ENCODE results near the gene TBPL2.

Gene TBPL2

DNA sequence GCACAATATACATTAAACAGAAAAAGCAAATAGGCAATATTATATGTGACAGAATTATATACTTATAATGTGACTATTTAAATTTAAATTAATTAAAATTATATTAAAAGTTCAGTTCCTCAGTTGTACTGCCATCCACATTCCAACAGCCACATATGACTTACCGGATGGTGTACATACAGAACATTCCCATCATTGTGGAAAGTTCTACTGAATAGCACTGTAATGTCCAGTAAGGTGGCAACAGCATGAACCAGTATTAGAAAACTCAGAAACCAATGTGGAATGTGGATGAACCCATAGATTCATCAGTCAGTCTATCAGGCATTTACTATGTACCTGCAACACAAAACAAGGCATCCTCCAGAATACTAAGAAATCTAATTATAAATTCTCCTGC lies 41.2 kb downstream of the TBPL2 start:
- H3K4me3 ChIP-seq (replicated peaks; ENCODE audit: low read depth, low read length): no peak overlapping the region
- TF ChIP-seq, protein P1, sequence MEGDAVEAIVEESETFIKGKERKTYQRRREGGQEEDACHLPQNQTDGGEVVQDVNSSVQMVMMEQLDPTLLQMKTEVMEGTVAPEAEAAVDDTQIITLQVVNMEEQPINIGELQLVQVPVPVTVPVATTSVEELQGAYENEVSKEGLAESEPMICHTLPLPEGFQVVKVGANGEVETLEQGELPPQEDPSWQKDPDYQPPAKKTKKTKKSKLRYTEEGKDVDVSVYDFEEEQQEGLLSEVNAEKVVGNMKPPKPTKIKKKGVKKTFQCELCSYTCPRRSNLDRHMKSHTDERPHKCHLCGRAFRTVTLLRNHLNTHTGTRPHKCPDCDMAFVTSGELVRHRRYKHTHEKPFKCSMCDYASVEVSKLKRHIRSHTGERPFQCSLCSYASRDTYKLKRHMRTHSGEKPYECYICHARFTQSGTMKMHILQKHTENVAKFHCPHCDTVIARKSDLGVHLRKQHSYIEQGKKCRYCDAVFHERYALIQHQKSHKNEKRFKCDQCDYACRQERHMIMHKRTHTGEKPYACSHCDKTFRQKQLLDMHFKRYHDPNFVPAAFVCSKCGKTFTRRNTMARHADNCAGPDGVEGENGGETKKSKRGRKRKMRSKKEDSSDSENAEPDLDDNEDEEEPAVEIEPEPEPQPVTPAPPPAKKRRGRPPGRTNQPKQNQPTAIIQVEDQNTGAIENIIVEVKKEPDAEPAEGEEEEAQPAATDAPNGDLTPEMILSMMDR (IDR thresholded peaks at IDR 0.05; ENCODE audit: low read length, missing control alignments): no peak
- DNase-seq (ENCODE audit: low read depth): no peak

DNA sequence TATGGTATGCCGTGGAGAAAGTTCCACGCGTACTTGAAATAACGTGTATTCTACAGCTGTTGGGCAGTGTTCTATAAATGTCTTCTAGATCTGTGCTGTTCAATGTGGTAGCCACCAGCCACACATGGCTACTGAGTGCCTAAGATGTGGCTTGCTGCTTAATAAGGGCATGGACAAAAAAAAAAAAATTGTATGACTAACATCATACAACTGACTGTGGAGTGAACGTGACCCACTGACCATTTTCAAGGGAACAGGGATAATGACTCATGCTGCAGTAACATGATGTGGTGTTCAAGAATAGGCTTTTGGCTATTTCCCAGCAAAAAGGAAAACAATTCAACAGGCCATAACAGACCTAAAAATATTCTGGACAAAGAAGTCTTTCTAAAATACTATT lies 41.7 kb downstream of the TBPL2 start:
- no peak overlapping the region for H3K4me3 ChIP-seq (replicated peaks; ENCODE audit: low read depth, low read length)
- TF ChIP-seq, protein P1 (IDR thresholded peaks at IDR 0.05; ENCODE audit: low read length, missing control alignments): no peak
- peak; percentile 98 for DNase-seq (ENCODE audit: low read depth)

DNA sequence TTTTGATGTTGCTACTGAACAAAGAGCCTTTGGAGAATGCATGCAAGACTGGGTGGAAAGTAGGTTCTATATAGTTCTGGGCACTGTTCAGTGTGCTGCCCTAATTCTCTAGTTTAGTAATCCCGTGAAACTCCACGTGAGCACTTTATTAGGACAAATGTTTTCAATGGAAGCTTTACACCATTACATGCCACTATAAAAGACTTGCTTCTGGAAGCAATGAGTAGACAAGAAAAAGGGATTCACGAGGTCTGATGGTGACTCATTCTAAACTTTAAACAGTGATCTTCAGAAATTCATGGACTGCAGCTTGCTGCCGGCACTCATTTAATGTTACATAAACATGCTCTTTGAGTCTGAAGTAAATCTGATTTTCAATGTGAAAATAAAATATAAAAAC lies 51.1 kb downstream of the TBPL2 start:
- no peak overlapping the region for H3K4me3 ChIP-seq (replicated peaks; ENCODE audit: low read depth, low read length)
- DNase-seq (ENCODE audit: low read depth): peak; percentile 34
- TF ChIP-seq, protein P1 (IDR thresholded peaks at IDR 0.05; ENCODE audit: low read length, missing control alignments): no peak

DNA sequence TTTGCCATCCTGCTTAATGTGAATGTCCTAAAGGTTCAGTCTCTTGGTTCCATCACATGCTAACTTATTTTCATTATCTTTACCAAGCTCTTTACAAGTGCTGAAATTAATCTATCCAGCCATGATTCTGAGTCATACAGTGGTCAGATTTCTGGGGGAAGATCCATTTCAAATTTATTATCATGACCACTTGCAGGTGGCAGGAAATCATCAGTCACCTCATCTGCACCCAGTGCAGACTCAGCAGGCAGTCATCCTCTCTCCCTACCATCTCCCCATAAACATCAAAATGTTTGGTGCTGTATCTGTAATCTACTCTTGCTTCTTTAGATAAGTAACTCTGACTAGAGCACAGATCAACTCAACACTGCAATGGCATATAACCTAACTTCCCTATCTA lies 52.3 kb downstream of the TBPL2 start:
- no peak for DNase-seq (ENCODE audit: low read depth)
- TF ChIP-seq, protein P1 (IDR thresholded peaks at IDR 0.05; ENCODE audit: low read length, missing control alignments): no peak
- no peak overlapping the region for H3K4me3 ChIP-seq (replicated peaks; ENCODE audit: low read depth, low read length)

DNA sequence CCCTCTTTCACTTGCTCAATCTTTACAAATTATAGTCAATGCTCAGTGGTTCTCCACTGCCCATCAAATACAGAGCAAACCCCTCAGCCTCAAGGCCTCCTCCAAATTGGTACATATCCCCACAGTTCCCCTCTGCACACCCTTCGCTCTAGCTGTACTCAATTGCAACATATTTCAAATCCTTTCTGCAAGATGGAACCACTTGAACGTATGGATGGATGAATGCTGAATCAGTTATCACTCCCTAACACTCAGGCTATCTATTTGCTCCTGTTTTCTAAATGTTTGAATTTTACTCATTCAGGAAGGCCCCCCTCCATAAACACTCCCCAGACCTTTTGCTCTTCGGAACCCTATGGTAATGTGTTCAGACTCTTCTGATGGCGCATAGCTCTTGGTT lies 53.3 kb downstream of the TBPL2 start:
- DNase-seq (ENCODE audit: low read depth): no peak
- no peak overlapping the region for H3K4me3 ChIP-seq (replicated peaks; ENCODE audit: low read depth, low read length)
- TF ChIP-seq, protein P1 (IDR thresholded peaks at IDR 0.05; ENCODE audit: low read length, missing control alignments): no peak

DNA sequence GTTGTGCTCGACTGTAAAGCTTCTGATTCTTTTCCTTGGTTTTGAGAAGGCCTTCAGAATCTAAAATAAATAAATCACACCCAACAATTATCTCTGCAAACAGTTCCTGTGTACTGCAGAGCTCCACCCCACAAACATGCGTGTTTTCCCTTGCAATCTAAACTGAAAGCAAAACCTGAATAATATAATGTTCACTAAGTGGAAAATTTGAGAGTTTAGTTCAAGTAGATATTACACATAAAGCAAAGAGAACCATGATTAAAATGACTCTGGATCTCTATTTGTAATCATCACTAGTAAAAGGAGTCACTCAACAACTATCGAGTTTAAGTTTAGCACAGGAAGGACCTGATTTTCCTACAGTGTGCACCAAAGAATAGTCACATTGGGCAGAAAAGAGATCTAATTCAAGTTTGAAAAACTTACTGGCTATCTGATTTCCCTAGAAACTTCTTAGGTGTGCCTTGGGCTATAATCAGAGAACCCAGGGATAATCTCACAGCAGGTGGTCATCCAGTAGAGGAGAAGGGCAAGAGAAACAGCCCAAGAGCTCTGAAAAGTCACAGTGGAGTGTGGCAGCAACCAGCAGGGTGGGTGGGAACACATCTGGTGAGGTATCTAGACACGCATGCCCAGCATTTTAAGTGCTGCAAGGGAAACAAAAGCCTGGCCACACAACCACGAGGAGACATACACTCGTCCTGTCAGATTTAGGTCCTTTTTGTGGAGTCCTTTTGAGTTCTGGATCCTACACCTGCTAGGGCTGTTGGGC lies 54.2 kb downstream of the TBPL2 start:
- TF ChIP-seq, protein P1 (IDR thresholded peaks at IDR 0.05; ENCODE audit: low read length, missing control alignments): no peak
- no peak overlapping the region for H3K4me3 ChIP-seq (replicated peaks; ENCODE audit: low read depth, low read length)
- no peak for DNase-seq (ENCODE audit: low read depth)

DNA sequence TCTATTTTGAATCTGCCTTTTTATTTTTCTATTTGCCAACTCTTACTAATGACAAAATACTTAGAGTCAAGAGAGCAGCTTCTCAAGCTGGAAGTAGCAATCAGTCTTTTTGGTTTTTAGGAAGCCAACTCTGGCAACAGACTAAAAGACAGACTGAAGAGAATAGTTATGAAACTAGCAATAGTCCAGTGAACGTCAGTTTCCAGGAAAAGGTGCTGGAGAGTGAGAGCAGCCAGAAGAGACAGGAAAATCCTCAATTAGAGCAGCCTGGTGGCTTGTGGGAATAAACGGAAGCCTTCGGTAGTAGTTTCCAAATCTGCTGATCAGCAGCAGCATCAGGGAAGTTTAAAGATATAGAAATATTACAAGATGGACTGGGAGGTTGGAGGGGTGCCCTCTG lies 55.9 kb downstream of the TBPL2 start:
- TF ChIP-seq, protein P1 (IDR thresholded peaks at IDR 0.05; ENCODE audit: low read length, missing control alignments): no peak
- DNase-seq (ENCODE audit: low read depth): no peak

More for the DNA sequence above, 55.9 kb downstream of the TBPL2 start:
- H3K4me3 ChIP-seq (replicated peaks; ENCODE audit: low read depth, low read length): no peak overlapping the region
